Motor neuron (in vitro differentiated cells): ENCODE measurements around the gene ATP4B. TPM values are rescaled to one million over a fixed set of nuclear protein-coding genes. Genes with fewer than 3 reads are reported as not detected.

ENCODE experiments used
- ATAC-seq, 8 experiments: fragments of 200-7000 bp; cut with Tn5 transposase; replicated peaks in 6 of 8; 2 replicates each; pipeline ENCODE4 v1.8.0; 2021; ENCODE audit warnings: mild to moderate bottlenecking in 8 of 8, moderate library complexity in 8 of 8
- H3K27ac ChIP-seq, 2 donors: fragments of 250-450 bp; sonication (Bioruptor Pico); 2 replicates each; pipeline ENCODE4 v1.9.0; 2021; ENCODE audit warnings: antibody characterized with exemption in 2 of 2, mild to moderate bottlenecking in 2 of 2, moderate library complexity in 1 of 2
- H3K4me1 ChIP-seq, 2 donors: fragments of 250-450 bp; sonication (Bioruptor Pico); replicated peaks in 1 of 2; 2 replicates each; pipeline ENCODE4 v1.6.1; 2021; ENCODE audit warnings: antibody characterized with exemption in 2 of 2, mild to moderate bottlenecking in 2 of 2, moderate library complexity in 1 of 2
- H3K4me3 ChIP-seq, 5 donors: fragments of 250-450 bp; sonication (Bioruptor Pico); 2 replicates each; pipeline ENCODE4 v1.9.0; 2021; ENCODE audit warnings: antibody characterized with exemption in 5 of 5, mild to moderate bottlenecking in 5 of 5, moderate library complexity in 4 of 5
- WGBS, 10 experiments: fragments of 450-650 bp; shearing (Covaris generic); methylation state at CpG; one replicate each; pipeline ENCODE4 v1.0.0; 2022; 5-methylcytosine and 5-hydroxymethylcytosine counted together
- in situ Hi-C, 9 experiments: fragments of 400-800 bp; cut with MboI; loops; one replicate each; pipeline ENCODE4 v1.15.0; 2021; ENCODE audit warnings: low sequenced_read_pairs in 9 of 9, low pct_unique_long_range_greater_than_20kb in 2 of 9; ENCODE audit not compliant: unreplicated experiment in 9 of 9
- total RNA-seq, 8 experiments: library from RNA; unstranded; fragments of 300-600 nt; gene quantifications; 2 replicates each; pipeline versions ENCODE4 v1.2.3 to v1.2.4, GENCODE V29; 2022

Gene ATP4B
- total RNA-seq, 8 experiments from 2014 or later, result 0.14 to 0.49 (median 0.21) TPM; not detected in 3

GRCh38 chr13:113612607-113613006 lies 45.4 kb downstream of the ATP4B start:
- peak in 3 of 8 experiments; percentile 45 to 67 (median 47) for ATAC-seq
- Histone ChIP-seq H3K4me3 (no peak overlapping the region), H3K27ac (no peak overlapping the region), H3K4me1 (no peaks in the 10 kb centered on the region)
- in situ Hi-C loops, result no loop called here
- 60 to 95% methylated on average over 1 to 8 of the region's 10 CpGs; no CpG with 5 or more reads in 8 of the 10 experiments for WGBS, 10 experiments

GRCh38 chr13:113611996-113612395 lies 46.0 kb downstream of the ATP4B start:
- H3K4me3 ChIP-seq, result no peak overlapping the region
- ATAC-seq, result no peak
- no peaks in the 10 kb centered on the region for H3K4me1 ChIP-seq
- 100% methylated on average over 1 of the region's 5 CpGs; no CpG with 5 or more reads in 8 of the 10 experiments for WGBS, 10 experiments
- no peak overlapping the region for H3K27ac ChIP-seq
- in situ Hi-C loops, result no loop called here

GRCh38 chr13:113610266-113610665 lies 47.7 kb downstream of the ATP4B start:
- WGBS, 10 experiments, result 89 to 93% methylated on average over 3 to 9 of the region's 19 CpGs; no CpG with 5 or more reads in 8 of the 10 experiments
- Histone ChIP-seq H3K27ac (no peak overlapping the region), H3K4me3 (no peak overlapping the region), H3K4me1 (no peaks in the 10 kb centered on the region)
- ATAC-seq, result no peak
- in situ Hi-C loops, result no loop called here

- H3K27ac ChIP-seq, result no peak overlapping the region
- in situ Hi-C loops, result no loop called here
- H3K4me1 ChIP-seq, result no peaks in the 10 kb centered on the region
- no peak overlapping the region for H3K4me3 ChIP-seq
- WGBS, 10 experiments, result 67 to 100% (median 100%) methylated on average over 1 to 7 of the region's 13 CpGs; no CpG with 5 or more reads in 3 of the 10 experiments
- no peak for ATAC-seq
Measured at GRCh38 chr13:113609616-113610015, 48.4 kb downstream of the ATP4B start.

GRCh38 chr13:113608967-113609533 lies 48.9 kb downstream of the ATP4B start:
- no peak overlapping the region for H3K27ac ChIP-seq
- peak in 1 of 8 experiments; percentile 5 for ATAC-seq
- 93 to 95% (median 94%) methylated on average over 3 to 8 of the region's 22 CpGs; no CpG with 5 or more reads in 6 of the 10 experiments for WGBS, 10 experiments
- in situ Hi-C loops, result no loop called here
- H3K4me1 ChIP-seq, result no peaks in the 10 kb centered on the region
- H3K4me3 ChIP-seq, result no peak overlapping the region

- Histone ChIP-seq H3K27ac (no peak overlapping the region), H3K4me1 (no peaks in the 10 kb centered on the region), H3K4me3 (no peak overlapping the region)
- 70 to 100% (median 100%) methylated on average over 2 to 4 of the region's 25 CpGs; no CpG with 5 or more reads in 7 of the 10 experiments for WGBS, 10 experiments
- ATAC-seq, result peak in 3 of 8 experiments; percentile 15 to 20 (median 18)
- in situ Hi-C loops, result no loop called here
Measured at GRCh38 chr13:113607889-113608635, 49.9 kb downstream of the ATP4B start.

GRCh38 chr13:113607056-113607888 lies 50.7 kb downstream of the ATP4B start:
- Histone ChIP-seq H3K4me3 (no peak overlapping the region), H3K4me1 (peaks cover 0 to 4% of the 10 kb centered on the region in 2 donors), H3K27ac (no peak overlapping the region)
- ATAC-seq, result peak in 1 of 8 experiments; percentile 10
- WGBS, 10 experiments, result 66 to 100% (median 93%) methylated on average over 1 to 9 of the region's 28 CpGs; no CpG with 5 or more reads in 3 of the 10 experiments
- in situ Hi-C loops, result no loop called here

GRCh38 chr13:113605866-113606438 lies 52.0 kb downstream of the ATP4B start:
- in situ Hi-C loops, result no loop called here
- ATAC-seq, result no peak

GRCh38 chr13:113605461-113605860 lies 52.5 kb downstream of the ATP4B start:
- no peak for ATAC-seq
- Histone ChIP-seq H3K4me3 (no peak overlapping the region), H3K27ac (no peak overlapping the region), H3K4me1 (peaks cover 0 to 5% of the 10 kb centered on the region in 2 donors)
- WGBS, 10 experiments, result 60 to 100% (median 100%) methylated on average over 1 to 5 of the region's 8 CpGs; no CpG with 5 or more reads in 2 of the 10 experiments
- in situ Hi-C loops, result no loop called here

More at GRCh38 chr13:113605866-113606438, 52.0 kb downstream of the ATP4B start:
- Histone ChIP-seq H3K4me1 (peaks cover 0 to 5% of the 10 kb centered on the region in 2 donors), H3K27ac (no peak overlapping the region), H3K4me3 (no peak overlapping the region)
- 93 to 100% (median 100%) methylated on average over 1 to 11 of the region's 34 CpGs; no CpG with 5 or more reads in 3 of the 10 experiments for WGBS, 10 experiments

GRCh38 chr13:113604186-113604585 lies 53.8 kb downstream of the ATP4B start:
- in situ Hi-C loops, result no loop called here
- WGBS, 10 experiments, result 100% methylated on average over 1 of the region's 1 CpG; no CpG with 5 or more reads in 9 of the 10 experiments
- Histone ChIP-seq H3K27ac (no peak overlapping the region), H3K4me3 (no peak overlapping the region), H3K4me1 (peaks cover 0 to 5% of the 10 kb centered on the region in 2 donors)
- no peak for ATAC-seq

- Histone ChIP-seq H3K4me3 (no peak overlapping the region), H3K27ac (no peak overlapping the region), H3K4me1 (peaks cover 0 to 5% of the 10 kb centered on the region in 2 donors)
- no peak for ATAC-seq
- in situ Hi-C loops, result no loop called here
- 69 to 100% (median 90%) methylated on average over 2 to 8 of the region's 13 CpGs; no CpG with 5 or more reads in 1 of the 10 experiments for WGBS, 10 experiments
Measured at GRCh38 chr13:113603116-113603710, 54.8 kb downstream of the ATP4B start.

- in situ Hi-C loops, result no loop called here
- Histone ChIP-seq H3K27ac (no peak overlapping the region), H3K4me3 (no peak overlapping the region), H3K4me1 (peaks cover 0 to 5% of the 10 kb centered on the region in 2 donors)
- WGBS, 10 experiments, result 37 to 100% (median 70%) methylated on average over 1 to 8 of the region's 15 CpGs; no CpG with 5 or more reads in 4 of the 10 experiments
- peak in 4 of 8 experiments; percentile 18 to 37 (median 32) for ATAC-seq
Measured at GRCh38 chr13:113602291-113602988, 55.6 kb downstream of the ATP4B start.
